Central memory CD8-positive, alpha-beta T cell (primary cell): ENCODE results near the gene BRD3.
A peak's percentile ranks its signal among the peaks of the same experiment; 100 is the strongest.

Experiments used
- ATAC-seq: fragments of 150-1000 bp; cut with Tn5 transposase; replicated peaks from 2 replicates; pipeline ENCODE4 v1.10.0; 2022; ENCODE audit warnings: mild to moderate bottlenecking, moderate FRiP score, moderate number of reproducible peaks; ENCODE audit not compliant: poor library complexity, severe bottlenecking; ENCODE audit errors: extremely low read depth
- DNase-seq, 2 donors: peaks; one replicate each; pipeline ENCODE4 v3.0.0; 2021; ENCODE audit warnings: low spot score in 2 of 2
- H3K27ac Mint-ChIP-seq: one replicate; pipeline ENCODE4 v1.8.0; 2022; ENCODE audit warnings: low read depth, mild to moderate bottlenecking, moderate library complexity, mixed read lengths
- H3K27me3 Mint-ChIP-seq: one replicate; pipeline ENCODE4 v1.8.0; 2022; ENCODE audit warnings: mixed read lengths
- H3K36me3 Mint-ChIP-seq: one replicate; pipeline ENCODE4 v1.8.0; 2022; ENCODE audit warnings: mild to moderate bottlenecking, moderate library complexity, mixed read lengths; ENCODE audit not compliant: insufficient read depth
- H3K4me1 Mint-ChIP-seq: one replicate; pipeline ENCODE4 v1.8.0; 2022; ENCODE audit warnings: mixed read lengths
- H3K4me3 Mint-ChIP-seq: one replicate; pipeline ENCODE4 v1.8.0; 2022; ENCODE audit warnings: mild to moderate bottlenecking, moderate library complexity, mixed read lengths
- H3K9me3 Mint-ChIP-seq: one replicate; pipeline ENCODE4 v1.8.0; 2022; ENCODE audit warnings: mixed read lengths

The BRD3 gene

GRCh38 chr9:134004881-134005280 lies 62.9 kb downstream of the BRD3 start:
- no peak overlapping the region for H3K27ac Mint-ChIP-seq
- no peak for ATAC-seq
- H3K36me3 Mint-ChIP-seq, result peaks cover 5% of the 10 kb centered on the region
- no peaks in the 10 kb centered on the region for H3K4me1 Mint-ChIP-seq
- peaks cover 13% of the 10 kb centered on the region for H3K27me3 Mint-ChIP-seq
- no peak overlapping the region for H3K4me3 Mint-ChIP-seq
- DNase-seq, result no peak
- H3K9me3 Mint-ChIP-seq, result no peaks in the 10 kb centered on the region

DNA sequence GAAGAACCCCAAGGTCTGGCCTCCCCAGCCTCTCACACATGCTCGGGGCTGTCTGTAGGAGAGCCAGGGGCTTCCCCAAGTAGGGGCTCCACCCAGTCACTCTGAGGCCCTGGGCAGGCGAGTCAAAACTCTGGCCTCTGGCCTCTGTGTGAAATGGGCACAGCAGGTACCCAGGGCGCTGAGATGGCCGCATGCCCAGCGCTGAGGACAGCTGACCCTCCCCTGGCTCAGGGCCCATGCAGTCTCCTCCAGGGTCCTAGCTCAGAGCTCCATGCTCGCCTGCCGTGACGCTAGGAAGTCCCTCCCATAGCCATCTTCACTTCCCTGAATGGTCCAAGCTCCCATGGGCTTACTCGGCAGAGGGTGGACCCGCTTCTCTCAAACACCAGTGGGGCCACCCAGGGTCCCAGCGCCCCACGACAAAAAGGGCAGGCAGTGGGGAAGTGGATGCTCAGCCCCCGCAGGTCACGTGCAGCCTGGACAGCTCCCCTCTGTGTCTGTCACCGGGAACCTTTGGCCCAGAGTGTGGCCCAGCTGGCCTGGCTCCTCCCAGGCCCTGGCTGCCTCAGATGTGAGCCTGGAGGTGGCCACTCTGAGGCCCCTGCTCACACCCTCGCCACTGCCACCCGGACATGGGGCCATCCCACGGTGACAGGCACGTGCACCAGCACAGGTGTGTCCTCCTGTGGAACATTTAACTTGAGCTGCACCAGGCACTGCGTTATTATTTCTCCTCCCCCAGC lies 63.5 kb downstream of the BRD3 start:
- no peak overlapping the region for H3K27ac Mint-ChIP-seq
- H3K36me3 Mint-ChIP-seq, result peaks cover 5% of the 10 kb centered on the region
- no peaks in the 10 kb centered on the region for H3K4me1 Mint-ChIP-seq
- no peak for DNase-seq
- no peak for ATAC-seq
- H3K27me3 Mint-ChIP-seq, result peaks cover 13% of the 10 kb centered on the region
- H3K9me3 Mint-ChIP-seq, result no peaks in the 10 kb centered on the region
- H3K4me3 Mint-ChIP-seq, result no peak overlapping the region

- ATAC-seq (no peak), DNase-seq (no peak)
- Mint-ChIP-seq H3K9me3 (no peaks in the 10 kb centered on the region), H3K4me3 (no peak overlapping the region), H3K27ac (no peak overlapping the region), H3K4me1 (no peaks in the 10 kb centered on the region), H3K36me3 (peaks cover 5% of the 10 kb centered on the region), H3K27me3 (peaks cover 13% of the 10 kb centered on the region)
Measured at GRCh38 chr9:134003237-134003636, 64.6 kb downstream of the BRD3 start.

- no peak for ATAC-seq
- H3K9me3 Mint-ChIP-seq, result no peaks in the 10 kb centered on the region
- DNase-seq, result no peak
- no peak overlapping the region for H3K27ac Mint-ChIP-seq
- H3K4me3 Mint-ChIP-seq, result no peak overlapping the region
- H3K36me3 Mint-ChIP-seq, result peaks cover 5% of the 10 kb centered on the region
- H3K4me1 Mint-ChIP-seq, result no peaks in the 10 kb centered on the region
- H3K27me3 Mint-ChIP-seq, result peaks cover 13% of the 10 kb centered on the region
Measured at GRCh38 chr9:134002796-134003195, 65.0 kb downstream of the BRD3 start.

GRCh38 chr9:133999851-134000265 lies 68.0 kb downstream of the BRD3 start:
- peaks cover 2% of the 10 kb centered on the region for H3K36me3 Mint-ChIP-seq
- H3K27me3 Mint-ChIP-seq, result no peaks in the 10 kb centered on the region
- DNase-seq (no peak), ATAC-seq (no peak)
- H3K4me1 Mint-ChIP-seq, result no peaks in the 10 kb centered on the region
- no peaks in the 10 kb centered on the region for H3K9me3 Mint-ChIP-seq
- H3K4me3 Mint-ChIP-seq, result no peak overlapping the region
- no peak overlapping the region for H3K27ac Mint-ChIP-seq

- Mint-ChIP-seq H3K27me3 (no peaks in the 10 kb centered on the region), H3K27ac (no peak overlapping the region), H3K36me3 (peaks cover under 1% of the 10 kb centered on the region), H3K4me1 (no peaks in the 10 kb centered on the region), H3K9me3 (no peaks in the 10 kb centered on the region), H3K4me3 (no peak overlapping the region)
- no peak for ATAC-seq
- no peak for DNase-seq
Measured at GRCh38 chr9:133998915-133999595, 68.8 kb downstream of the BRD3 start.

GRCh38 chr9:133997584-133997983 lies 70.2 kb downstream of the BRD3 start:
- DNase-seq (no peak), ATAC-seq (no peak)
- Mint-ChIP-seq H3K4me1 (no peaks in the 10 kb centered on the region), H3K4me3 (no peak overlapping the region), H3K36me3 (peaks cover 1% of the 10 kb centered on the region), H3K9me3 (no peaks in the 10 kb centered on the region), H3K27ac (no peak overlapping the region), H3K27me3 (no peaks in the 10 kb centered on the region)

DNA sequence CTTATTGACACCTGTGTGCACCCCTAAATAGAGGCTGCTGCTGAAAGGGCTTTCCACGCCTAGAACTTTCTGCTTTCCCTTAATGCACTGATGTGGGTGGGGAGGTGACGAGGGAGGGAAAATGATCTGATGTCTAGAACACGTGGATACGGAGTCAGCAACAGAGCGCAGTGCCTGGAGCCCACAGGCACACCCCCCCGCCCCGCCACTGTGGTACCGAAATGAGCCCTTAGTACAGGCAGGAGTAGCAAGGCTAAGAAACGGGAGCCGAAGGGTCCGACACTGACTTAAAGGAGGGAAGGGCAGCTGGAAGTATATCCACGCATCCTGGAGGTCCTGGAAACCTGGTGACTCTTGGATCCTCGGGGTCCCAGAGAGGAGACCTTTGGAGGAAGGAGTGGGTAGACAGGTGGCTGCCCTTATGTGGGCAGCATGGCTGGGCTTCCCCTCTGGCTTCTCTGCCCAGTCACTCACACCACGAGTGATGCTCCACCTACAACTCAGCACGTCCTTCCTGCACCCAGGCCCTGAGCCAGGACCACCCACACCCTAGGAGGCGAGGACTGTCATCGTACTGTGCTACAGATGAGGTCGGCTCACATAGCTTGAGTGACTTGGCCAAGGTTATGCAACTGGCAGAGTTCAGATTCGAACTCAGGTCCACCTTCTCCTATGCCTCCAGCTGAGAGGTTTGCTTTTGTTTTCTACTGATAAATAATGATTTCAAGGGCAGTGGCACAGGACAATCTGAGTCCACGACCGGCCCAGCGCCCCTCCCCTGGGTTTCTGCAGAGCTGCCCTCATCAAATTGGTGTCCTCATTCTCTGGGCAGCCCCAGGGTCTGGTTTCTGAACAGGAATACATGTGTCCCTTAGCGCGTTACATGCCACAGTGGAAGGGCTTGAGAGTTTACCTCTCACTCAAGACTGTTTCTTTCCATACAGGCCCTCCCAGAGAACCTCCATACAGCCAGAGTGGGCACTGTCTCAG lies 71.0 kb downstream of the BRD3 start:
- H3K36me3 Mint-ChIP-seq, result peaks cover 1% of the 10 kb centered on the region
- H3K27me3 Mint-ChIP-seq, result no peaks in the 10 kb centered on the region
- no peak overlapping the region for H3K4me3 Mint-ChIP-seq
- ATAC-seq (no peak), DNase-seq (no peak)
- H3K9me3 Mint-ChIP-seq, result no peaks in the 10 kb centered on the region
- no peaks in the 10 kb centered on the region for H3K4me1 Mint-ChIP-seq
- H3K27ac Mint-ChIP-seq, result no peak overlapping the region

GRCh38 chr9:133995012-133995896 lies 72.6 kb downstream of the BRD3 start:
- peaks cover 8% of the 10 kb centered on the region for H3K27me3 Mint-ChIP-seq
- no peak overlapping the region for H3K4me3 Mint-ChIP-seq
- H3K36me3 Mint-ChIP-seq, result peaks cover 1% of the 10 kb centered on the region

DNA sequence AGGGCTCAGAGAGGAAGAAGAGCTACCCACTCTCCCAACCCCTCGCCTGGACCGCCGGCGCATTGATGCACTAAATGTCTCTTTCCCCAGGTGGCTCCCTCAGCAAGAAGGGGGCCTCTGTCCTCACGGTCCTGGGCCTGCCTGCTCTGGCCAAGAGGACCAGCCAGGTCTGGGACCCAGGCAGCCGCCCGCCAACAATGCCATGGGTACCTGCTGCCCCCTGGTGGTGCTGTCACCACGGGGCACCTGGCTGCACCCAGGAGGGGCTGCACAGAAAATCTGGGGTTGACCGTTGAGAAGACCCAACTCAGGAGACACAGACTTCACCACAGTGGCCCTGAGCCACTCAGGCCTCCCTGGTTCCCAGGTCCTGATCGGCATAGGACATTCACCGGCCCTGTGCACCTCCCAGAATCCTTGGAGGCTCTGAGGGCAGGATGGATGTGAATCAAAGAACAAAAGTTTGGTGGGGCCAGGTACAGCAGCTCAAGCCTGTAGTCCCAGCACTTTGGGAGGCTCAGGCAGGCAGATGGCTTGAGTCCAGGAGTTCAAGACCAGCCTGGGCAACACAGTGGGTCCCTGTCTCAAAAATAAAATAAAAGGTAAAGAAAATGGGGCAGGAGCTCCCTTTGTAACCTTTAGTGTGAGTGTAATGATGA lies 73.3 kb downstream of the BRD3 start:
- H3K4me3 Mint-ChIP-seq, result peak overlapping the region; percentile 74

More at GRCh38 chr9:133995012-133995896, 72.6 kb downstream of the BRD3 start:
- no peaks in the 10 kb centered on the region for H3K4me1 Mint-ChIP-seq
- DNase-seq (no peak), ATAC-seq (no peak)
- no peaks in the 10 kb centered on the region for H3K9me3 Mint-ChIP-seq
- H3K27ac Mint-ChIP-seq, result no peak overlapping the region

GRCh38 chr9:133993635-133994253 lies 74.1 kb downstream of the BRD3 start:
- Mint-ChIP-seq H3K27me3 (peaks cover 17% of the 10 kb centered on the region), H3K4me3 (peak overlapping the region; percentile 74), H3K36me3 (peaks cover 1% of the 10 kb centered on the region), H3K27ac (no peak overlapping the region), H3K9me3 (no peaks in the 10 kb centered on the region), H3K4me1 (no peaks in the 10 kb centered on the region)
- DNase-seq (no peak), ATAC-seq (no peak)

More for the DNA sequence above, 73.3 kb downstream of the BRD3 start:
- peak; percentile 47 to 70 for DNase-seq
- H3K4me1 Mint-ChIP-seq, result no peaks in the 10 kb centered on the region
- ATAC-seq, result peak; percentile 31
- peaks cover 16% of the 10 kb centered on the region for H3K27me3 Mint-ChIP-seq
- H3K27ac Mint-ChIP-seq, result no peak overlapping the region
- H3K9me3 Mint-ChIP-seq, result no peaks in the 10 kb centered on the region
- peaks cover 1% of the 10 kb centered on the region for H3K36me3 Mint-ChIP-seq
